ENCODE measurements around the gene TLE1.

GRCh38 chr9:81560851-81561732 lies 128.3 kb downstream of the TLE1 start:
- TF ChIP-seq POLR2AphosphoS5 (IDR thresholded peaks at IDR 0.05) (no peak), CTCF (IDR thresholded peaks at IDR 0.05) (no peak), POLR2A (IDR thresholded peaks at IDR 0.05; ENCODE audit: low read depth) (no peak)
